ENCODE results near the gene GAS6. TPM values are rescaled to one million over a fixed set of nuclear protein-coding genes. Genes with fewer than 3 reads are reported as not detected.

GAS6 gene
- total and polyA plus RNA-seq, 2 donors (not counting 1 experiment from before 2014, with no cell fraction given), result 0.25 to 0.78 TPM

GRCh38 chr13:113819731-113820715 is 43.9 kb downstream of the GAS6 start:
- TF ChIP-seq EZH2 (IDR thresholded peaks at IDR 0.05; ENCODE audit: borderline replicate concordance, insufficient read depth, low read depth, low read length, poor library complexity, severe bottlenecking) (no peak), CTCF (IDR thresholded peaks at IDR 0.05) (no peak)
- intact Hi-C loops (cut with micrococcal nuclease), result loop anchor here (5.0 kb wide), 1 partner anchor 312 kb away; the partner anchor contains the start of gene RASA3
- no peak overlapping the region for H3K9ac ChIP-seq (ENCODE audit: low read length)

GRCh38 chr13:113819341-113819730 is 44.5 kb downstream of the GAS6 start:
- Mint-ChIP-seq H3K4me1 (peaks cover 23% of the 10 kb centered on the region), H3K27me3 (no peaks in the 10 kb centered on the region), H3K9me3 (ENCODE audit: insufficient read depth) (no peaks in the 10 kb centered on the region), H3K27ac (no peak overlapping the region), H3K4me3 (no peak overlapping the region)
- no peak for DNase-seq
- H3K4me3 ChIP-seq (ENCODE audit: control extremely low read depth in 1 of 5, extremely low read depth in 1 of 5, insufficient read depth in 1 of 5, low read depth in 2 of 5, low read length in 4 of 5), result no peak overlapping the region
- peaks cover 11 to 18% of the 10 kb centered on the region in 2 donors for H3K4me1 ChIP-seq (ENCODE audit: control insufficient read depth in 2 of 2, insufficient read depth in 2 of 2, low read length in 2 of 2)
- 91% methylated on average over 13 of the region's 13 CpGs for WGBS (ENCODE audit: insufficient coverage)
- no peak overlapping the region for H3K27ac ChIP-seq (ENCODE audit: low read length in 2 of 2)
- no peak for ATAC-seq (ENCODE audit: low read depth)
- TF ChIP-seq EZH2 (IDR thresholded peaks at IDR 0.05; ENCODE audit: borderline replicate concordance, insufficient read depth, low read depth, low read length, poor library complexity, severe bottlenecking) (no peak), CTCF (IDR thresholded peaks at IDR 0.05) (no peak)
- peaks cover 83% of the 10 kb centered on the region for H4K20me1 ChIP-seq (ENCODE audit: control insufficient read depth, insufficient read depth, low read length, poor library complexity, severe bottlenecking)
- no peak overlapping the region for H3K9ac ChIP-seq (ENCODE audit: low read length)
- H3K36me3 ChIP-seq (replicated peaks in 1 of 2; ENCODE audit: control extremely low read depth in 1 of 2, control insufficient read depth in 1 of 2, extremely low read depth in 1 of 2, insufficient read depth in 2 of 2, low read length in 1 of 2), result peaks cover 0 to 3% of the 10 kb centered on the region in 2 experiments
- peaks cover 75% of the 10 kb centered on the region for H3K79me2 ChIP-seq (ENCODE audit: control insufficient read depth, insufficient read depth, low read length)
- intact Hi-C loops (cut with micrococcal nuclease), result loop anchor here (5.0 kb wide), 1 partner anchor 313 kb away; the partner anchor contains the start of gene RASA3
- ChIA-PET CTCF (no interaction called here), POLR2A (no interaction called here)
- no peak overlapping the region for H2AFZ ChIP-seq (ENCODE audit: insufficient read depth, low read depth, low read length, poor library complexity, severe bottlenecking)
- no peak overlapping the region for H3K4me2 ChIP-seq (replicated peaks; ENCODE audit: low read depth, low read length, poor library complexity, severe bottlenecking)
- no peaks in the 10 kb centered on the region for H3K27me3 ChIP-seq (replicated peaks in 1 of 4; ENCODE audit: control extremely low read depth in 1 of 4, control insufficient read depth in 3 of 4, insufficient read depth in 4 of 4, low read length in 3 of 4)
- peaks cover 0 to 38% (median 0%) of the 10 kb centered on the region in 3 donors for H3K9me3 ChIP-seq (ENCODE audit: control extremely low read depth in 1 of 3, control insufficient read depth in 2 of 3, insufficient read depth in 1 of 3, low read length in 2 of 3)

More at GRCh38 chr13:113819731-113820715, 43.9 kb downstream of the GAS6 start:
- H4K20me1 ChIP-seq (ENCODE audit: control insufficient read depth, insufficient read depth, low read length, poor library complexity, severe bottlenecking), result peaks cover 83% of the 10 kb centered on the region
- no peak overlapping the region for H3K4me2 ChIP-seq (replicated peaks; ENCODE audit: low read depth, low read length, poor library complexity, severe bottlenecking)
- 96% methylated on average over 26 of the region's 52 CpGs for WGBS (ENCODE audit: insufficient coverage)
- no peaks in the 10 kb centered on the region for H3K27me3 ChIP-seq (replicated peaks in 1 of 4; ENCODE audit: control extremely low read depth in 1 of 4, control insufficient read depth in 3 of 4, insufficient read depth in 4 of 4, low read length in 3 of 4)
- ATAC-seq (ENCODE audit: low read depth) (no peak), DNase-seq (no peak)
- H3K4me1 ChIP-seq (ENCODE audit: control insufficient read depth in 2 of 2, insufficient read depth in 2 of 2, low read length in 2 of 2), result peaks cover 11 to 18% of the 10 kb centered on the region in 2 donors
- H3K36me3 ChIP-seq (replicated peaks in 1 of 2; ENCODE audit: control extremely low read depth in 1 of 2, control insufficient read depth in 1 of 2, extremely low read depth in 1 of 2, insufficient read depth in 2 of 2, low read length in 1 of 2), result peaks cover 0 to 3% of the 10 kb centered on the region in 2 experiments
- no peaks in the 10 kb centered on the region for H3K27me3 Mint-ChIP-seq
- peaks cover 0 to 38% (median 0%) of the 10 kb centered on the region in 3 donors for H3K9me3 ChIP-seq (ENCODE audit: control extremely low read depth in 1 of 3, control insufficient read depth in 2 of 3, insufficient read depth in 1 of 3, low read length in 2 of 3)
- peaks cover 23% of the 10 kb centered on the region for H3K4me1 Mint-ChIP-seq
- no peak overlapping the region for H3K27ac Mint-ChIP-seq
- peaks cover 77% of the 10 kb centered on the region for H3K79me2 ChIP-seq (ENCODE audit: control insufficient read depth, insufficient read depth, low read length)
- ChIA-PET CTCF (no interaction called here), POLR2A (no interaction called here)
- H3K27ac ChIP-seq (ENCODE audit: low read length in 2 of 2), result no peak overlapping the region
- no peak overlapping the region for H2AFZ ChIP-seq (ENCODE audit: insufficient read depth, low read depth, low read length, poor library complexity, severe bottlenecking)
- H3K4me3 Mint-ChIP-seq, result no peak overlapping the region
- no peaks in the 10 kb centered on the region for H3K9me3 Mint-ChIP-seq (ENCODE audit: insufficient read depth)
- no peak overlapping the region for H3K4me3 ChIP-seq (ENCODE audit: control extremely low read depth in 1 of 5, extremely low read depth in 1 of 5, insufficient read depth in 1 of 5, low read depth in 2 of 5, low read length in 4 of 5)
